ENCODE data around the gene PLEKHD1.

The PLEKHD1 gene

DNA sequence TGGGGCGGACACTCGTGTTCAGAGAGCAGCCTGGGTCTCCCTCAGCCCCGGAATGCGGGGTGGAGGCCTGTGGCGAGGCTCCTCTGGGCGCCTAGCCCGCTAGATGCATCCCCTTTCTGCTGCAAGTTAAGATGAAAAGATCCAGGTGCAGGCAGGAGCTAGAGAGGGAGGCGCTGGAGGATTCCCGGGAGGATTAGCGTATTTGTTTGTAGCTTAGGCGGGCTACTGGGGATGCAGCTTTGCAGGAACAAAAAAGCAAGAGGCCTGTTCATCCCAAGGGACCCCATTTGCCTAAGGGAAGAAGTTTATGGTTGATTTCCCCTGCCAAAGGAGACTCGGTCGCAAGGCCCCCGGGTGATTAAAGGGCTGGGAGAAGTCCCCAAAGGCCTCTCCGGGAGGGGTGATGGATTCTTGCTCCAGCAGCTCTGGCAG is 89.3 kb downstream of the PLEKHD1 start:
- no peak overlapping the region for H3K4me3 ChIP-seq (ENCODE audit: low read depth, low read length)
- in situ Hi-C loops (cut with HindIII; ENCODE audit: low sequenced_read_pairs) = no loop called here
- DNase-seq (ENCODE audit: low read depth) = no peak

DNA sequence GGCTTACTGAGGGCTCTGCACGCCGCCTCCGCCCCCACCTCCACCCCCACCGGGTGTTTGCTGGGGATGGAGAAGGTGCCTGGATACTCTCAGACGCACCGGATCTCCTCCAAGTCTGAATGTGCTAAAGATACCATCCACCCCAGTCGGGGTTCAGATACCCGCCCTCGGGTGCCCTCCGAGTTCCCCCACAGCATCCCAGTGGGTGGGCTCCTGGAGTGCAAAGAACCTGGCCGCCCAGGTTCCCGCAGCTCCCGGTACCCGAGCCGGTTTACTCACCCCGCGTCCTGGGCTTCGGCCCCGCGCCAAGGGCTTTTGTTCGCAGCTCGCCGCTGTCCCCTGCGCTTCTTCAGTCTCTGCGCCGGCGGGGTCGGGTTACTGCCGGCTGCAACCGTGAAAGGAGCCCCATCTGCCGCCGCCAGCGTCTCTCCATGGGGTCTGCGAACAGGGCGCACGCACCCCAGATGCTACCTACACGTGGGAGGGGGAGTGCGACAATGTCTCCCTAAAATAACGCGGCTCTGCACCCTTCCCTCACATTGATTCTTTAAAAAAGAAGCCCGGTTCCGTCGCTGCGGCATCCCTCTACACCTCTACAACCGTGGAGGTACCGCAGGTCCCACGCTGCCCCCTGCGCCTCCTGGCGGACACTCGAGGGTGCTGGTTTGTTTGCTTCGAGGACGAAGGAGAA is 89.9 kb downstream of the PLEKHD1 start, which contains the start of gene CCDC177:
Gene CCDC177 (minus strand): TSS at position 609 of the 691 bp plus-strand sequence. CDS start 1,249 bp downstream, outside the sequence.
- in situ Hi-C loops (cut with HindIII; ENCODE audit: low sequenced_read_pairs) = no loop called here
- DNase-seq (ENCODE audit: low read depth) = no peak
- peak within 1 kb of the TSS; percentile 34 for H3K4me3 ChIP-seq (ENCODE audit: low read depth, low read length)
- TF ChIP-seq, protein P1, sequence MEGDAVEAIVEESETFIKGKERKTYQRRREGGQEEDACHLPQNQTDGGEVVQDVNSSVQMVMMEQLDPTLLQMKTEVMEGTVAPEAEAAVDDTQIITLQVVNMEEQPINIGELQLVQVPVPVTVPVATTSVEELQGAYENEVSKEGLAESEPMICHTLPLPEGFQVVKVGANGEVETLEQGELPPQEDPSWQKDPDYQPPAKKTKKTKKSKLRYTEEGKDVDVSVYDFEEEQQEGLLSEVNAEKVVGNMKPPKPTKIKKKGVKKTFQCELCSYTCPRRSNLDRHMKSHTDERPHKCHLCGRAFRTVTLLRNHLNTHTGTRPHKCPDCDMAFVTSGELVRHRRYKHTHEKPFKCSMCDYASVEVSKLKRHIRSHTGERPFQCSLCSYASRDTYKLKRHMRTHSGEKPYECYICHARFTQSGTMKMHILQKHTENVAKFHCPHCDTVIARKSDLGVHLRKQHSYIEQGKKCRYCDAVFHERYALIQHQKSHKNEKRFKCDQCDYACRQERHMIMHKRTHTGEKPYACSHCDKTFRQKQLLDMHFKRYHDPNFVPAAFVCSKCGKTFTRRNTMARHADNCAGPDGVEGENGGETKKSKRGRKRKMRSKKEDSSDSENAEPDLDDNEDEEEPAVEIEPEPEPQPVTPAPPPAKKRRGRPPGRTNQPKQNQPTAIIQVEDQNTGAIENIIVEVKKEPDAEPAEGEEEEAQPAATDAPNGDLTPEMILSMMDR (IDR thresholded peaks at IDR 0.05; ENCODE audit: low read depth, low read length, missing control alignments) = peak; percentile 98

More for the DNA sequence above, 89.3 kb downstream of the PLEKHD1 start:
- TF ChIP-seq, protein P1 (IDR thresholded peaks at IDR 0.05; ENCODE audit: low read depth, low read length, missing control alignments) = no peak

DNA sequence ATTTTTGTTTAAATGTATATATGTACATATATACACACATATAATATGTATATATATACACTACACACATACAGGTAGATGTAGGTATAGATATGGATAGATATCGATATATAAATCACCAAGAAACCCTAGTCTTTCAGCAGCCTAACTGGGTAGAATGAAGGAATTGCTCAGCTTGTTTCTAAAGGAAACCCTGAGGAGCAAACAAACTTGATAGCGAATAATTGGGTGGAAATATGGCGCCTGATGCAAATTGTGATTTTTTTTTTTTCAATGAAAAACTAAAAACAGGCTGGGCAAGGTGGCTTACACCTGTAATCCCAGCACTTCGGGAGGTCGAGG is 90.4 kb downstream of the PLEKHD1 start:
- peak overlapping the region; percentile 34 for H3K4me3 ChIP-seq (ENCODE audit: low read depth, low read length)
- in situ Hi-C loops (cut with HindIII; ENCODE audit: low sequenced_read_pairs) = no loop called here
- TF ChIP-seq, protein P1 (IDR thresholded peaks at IDR 0.05; ENCODE audit: low read depth, low read length, missing control alignments) = no peak
- DNase-seq (ENCODE audit: low read depth) = no peak

DNA sequence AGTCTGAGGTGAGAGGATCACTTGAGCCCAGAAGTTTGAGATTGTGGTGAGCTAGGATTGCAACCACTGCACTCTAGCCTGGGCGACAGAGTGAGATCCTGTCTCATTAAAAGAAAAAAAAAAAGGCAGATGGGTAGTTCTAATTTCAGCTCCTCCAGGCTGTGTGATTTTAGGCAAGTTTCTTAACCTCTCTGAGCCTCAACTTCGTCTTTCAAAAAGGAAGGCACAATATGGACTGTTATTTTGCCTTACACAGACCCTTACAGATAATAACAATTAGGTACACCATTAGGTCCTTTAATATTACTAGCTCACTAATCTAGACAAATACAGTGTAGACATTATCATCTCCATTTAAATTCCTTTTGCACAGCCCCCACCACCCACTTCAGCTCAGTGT is 94.9 kb downstream of the PLEKHD1 start:
- no peak overlapping the region for H3K4me3 ChIP-seq (ENCODE audit: low read depth, low read length)
- in situ Hi-C loops (cut with HindIII; ENCODE audit: low sequenced_read_pairs) = no loop called here

DNA sequence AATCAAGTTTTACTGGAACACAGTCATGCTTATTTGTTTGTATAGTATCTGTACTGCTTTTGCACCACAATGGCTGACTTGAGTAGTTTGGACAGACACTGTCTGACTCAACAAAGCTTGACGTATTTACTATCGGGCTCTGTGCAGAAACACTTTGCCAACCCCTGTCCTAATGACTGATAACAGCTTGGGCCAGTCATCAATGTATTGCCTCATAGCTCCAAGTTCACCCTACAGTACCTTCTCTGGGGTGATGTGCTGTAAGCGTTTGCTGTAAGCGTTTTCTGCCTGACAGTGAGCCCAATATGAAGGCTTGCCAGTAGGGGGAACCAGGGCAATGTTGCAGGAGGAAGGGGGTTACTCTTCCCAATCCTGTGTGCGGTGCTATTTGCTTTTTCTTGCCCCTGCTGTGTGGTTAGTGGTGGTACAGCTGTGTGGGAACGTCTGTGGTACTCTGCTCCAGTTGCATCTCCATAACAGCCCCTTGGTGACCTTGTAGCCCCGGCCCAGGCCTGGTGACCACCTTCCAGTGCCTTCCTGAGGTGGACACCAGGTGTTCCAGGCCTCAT is 95.6 kb downstream of the PLEKHD1 start:
- in situ Hi-C loops (cut with HindIII; ENCODE audit: low sequenced_read_pairs) = no loop called here
- TF ChIP-seq, protein P1 (IDR thresholded peaks at IDR 0.05; ENCODE audit: low read depth, low read length, missing control alignments) = peak; percentile 72
- no peak overlapping the region for H3K4me3 ChIP-seq (ENCODE audit: low read depth, low read length)
- peak; percentile 41 for DNase-seq (ENCODE audit: low read depth)

More for the DNA sequence above, 94.9 kb downstream of the PLEKHD1 start:
- TF ChIP-seq, protein P1 (IDR thresholded peaks at IDR 0.05; ENCODE audit: low read depth, low read length, missing control alignments) = no peak
- no peak for DNase-seq (ENCODE audit: low read depth)
